Prostate gland (tissue), 2 donors: ENCODE results near the gene KSR2. TPM values are rescaled to one million over a fixed set of nuclear protein-coding genes. Genes with fewer than 3 reads are reported as not detected.

ENCODE experiments used
- DNase-seq: peaks from one replicate; pipeline ENCODE4 v3.0.0-alpha.2; 2019; ENCODE audit warnings: low spot score
- H3K27ac ChIP-seq, 2 donors: fragments of 200-600 bp; sonication (generic); 2 replicates each; pipeline ENCODE4 v1.5.1; 2017 to 2019
- H3K27me3 ChIP-seq: fragments of 200-600 bp; sonication (generic); replicated peaks from 2 replicates; pipeline ENCODE4 v1.5.1; 2019; ENCODE audit not compliant: insufficient read depth
- H3K36me3 ChIP-seq, 2 donors: fragments of 200-600 bp; sonication (generic); 1 replicate in 1 of 2; 2 replicates in 1 of 2; pipeline versions ENCODE4 v1.5.1 to v1.8.1; 2017 to 2019
- H3K4me1 ChIP-seq: fragments of 200-600 bp; sonication (generic); replicated peaks from 2 replicates; pipeline ENCODE4 v1.5.1; 2019
- H3K4me3 ChIP-seq, 2 donors: fragments of 200-600 bp; sonication (generic); 2 replicates each; pipeline ENCODE4 v1.5.1; 2017 to 2019
- H3K9me3 ChIP-seq: fragments of 200-600 bp; sonication (generic); 2 replicates; pipeline ENCODE4 v1.5.1; 2017
- CTCF ChIP-seq, 4 experiments: fragments of 200-600 bp in 2 of 4; fragments of 450-650 bp in 2 of 4; sonication (generic) in 2 of 4; IDR thresholded peaks; 1 replicate in 3 of 4; 2 replicates in 1 of 4; pipeline ENCODE4 v1.5.1; 2016 to 2019; ENCODE audit warnings: antibody characterized with exemption in 4 of 4, mild to moderate bottlenecking in 2 of 4, moderate library complexity in 2 of 4
- POLR2A ChIP-seq: fragments of 450-650 bp; IDR thresholded peaks from one replicate; pipeline ENCODE4 v1.6.1; 2016; ENCODE audit warnings: antibody characterized with exemption, mild to moderate bottlenecking
- POLR2AphosphoS5 ChIP-seq: sonication (generic); formaldehyde crosslinking; IDR thresholded peaks from one replicate; pipeline ENCODE4 v1.6.1; 2017; ENCODE audit warnings: antibody characterized with exemption
- WGBS: methylation state at CpG from one replicate; pipeline ENCODE4 v1.1.5; 2018; 5-methylcytosine and 5-hydroxymethylcytosine counted together
- intact Hi-C: fragments of 100-400 bp; cut with DNase I; formaldehyde crosslinking; loops from one replicate; pipeline ENCODE4 v1.14.2; 2022
- total RNA-seq, 2 donors: library from RNA; depleted of rRNA; stranded (reverse); fragments of >200 nt; gene quantifications; one replicate each; pipeline ENCODE4 v1.1.0, GENCODE V29; 2016

Gene KSR2
- total RNA-seq, 2 donors from 2014 or later = 1.0 to 1.7 TPM

GRCh38 chr12:117521867-117522266 is 446.9 kb downstream of the KSR2 start:
- 78% methylated on average over 5 of the region's 5 CpGs for WGBS
- intact Hi-C loops = no loop called here
- no peak for TF ChIP-seq POLR2A
- no peak for TF ChIP-seq POLR2AphosphoS5
- TF ChIP-seq CTCF (IDR thresholded peaks at IDR 0.05) = no peak

GRCh38 chr12:117521346-117521745 is 447.4 kb downstream of the KSR2 start:
- H3K27me3 ChIP-seq = no peaks in the 10 kb centered on the region
- DNase-seq = no peak
- intact Hi-C loops = no loop called here
- H3K27ac ChIP-seq = no peak overlapping the region
- WGBS = 78% methylated on average over 7 of the region's 7 CpGs
- no peaks in the 10 kb centered on the region for H3K9me3 ChIP-seq
- H3K36me3 ChIP-seq = no peaks in the 10 kb centered on the region
- H3K4me3 ChIP-seq = no peak overlapping the region
- peaks cover 6% of the 10 kb centered on the region for H3K4me1 ChIP-seq
- TF ChIP-seq POLR2AphosphoS5 (no peak), POLR2A (no peak), CTCF (IDR thresholded peaks at IDR 0.05) (no peak)

More at GRCh38 chr12:117521867-117522266, 446.9 kb downstream of the KSR2 start:
- Histone ChIP-seq H3K4me3 (no peak overlapping the region), H3K4me1 (peaks cover 6% of the 10 kb centered on the region), H3K27me3 (no peaks in the 10 kb centered on the region), H3K9me3 (no peaks in the 10 kb centered on the region), H3K36me3 (no peaks in the 10 kb centered on the region), H3K27ac (no peak overlapping the region)
- DNase-seq = no peak

GRCh38 chr12:117518594-117519270 is 450.1 kb downstream of the KSR2 start:
- no peak overlapping the region for H3K4me3 ChIP-seq
- WGBS = 40% methylated on average over 11 of the region's 11 CpGs
- DNase-seq = peak; percentile 86
- TF ChIP-seq CTCF (IDR thresholded peaks at IDR 0.05) (peak in 1 of 4 experiments; percentile 11), POLR2A (no peak), POLR2AphosphoS5 (peak; percentile 88)
- H3K27me3 ChIP-seq = no peaks in the 10 kb centered on the region
- no peaks in the 10 kb centered on the region for H3K36me3 ChIP-seq
- intact Hi-C loops = no loop called here
- no peaks in the 10 kb centered on the region for H3K9me3 ChIP-seq
- H3K27ac ChIP-seq = no peak overlapping the region
- peaks cover 6% of the 10 kb centered on the region for H3K4me1 ChIP-seq

- H3K4me3 ChIP-seq = no peak overlapping the region
- intact Hi-C loops = no loop called here
- TF ChIP-seq CTCF (IDR thresholded peaks at IDR 0.05) (no peak), POLR2AphosphoS5 (no peak), POLR2A (no peak)
- no peak overlapping the region for H3K27ac ChIP-seq
- no peaks in the 10 kb centered on the region for H3K9me3 ChIP-seq
- H3K27me3 ChIP-seq = no peaks in the 10 kb centered on the region
- H3K36me3 ChIP-seq = no peaks in the 10 kb centered on the region
- no peak for DNase-seq
- 66% methylated on average over 6 of the region's 6 CpGs for WGBS
- peaks cover 6% of the 10 kb centered on the region for H3K4me1 ChIP-seq
These were observed 451.5 kb downstream of the KSR2 start for GRCh38 chr12:117517219-117517739.

GRCh38 chr12:117516034-117516433 is 452.8 kb downstream of the KSR2 start:
- TF ChIP-seq POLR2A (no peak), POLR2AphosphoS5 (no peak), CTCF (IDR thresholded peaks at IDR 0.05) (no peak)
- 65% methylated on average over 4 of the region's 4 CpGs for WGBS
- intact Hi-C loops = no loop called here
- Histone ChIP-seq H3K4me3 (no peak overlapping the region), H3K27ac (no peak overlapping the region), H3K27me3 (no peaks in the 10 kb centered on the region), H3K4me1 (peaks cover 6% of the 10 kb centered on the region), H3K9me3 (no peaks in the 10 kb centered on the region), H3K36me3 (no peaks in the 10 kb centered on the region)
- DNase-seq = no peak
